GM12878 (cell line): Measurements from ENCODE around the gene PROSER2. TPM values are rescaled to one million over a fixed set of nuclear protein-coding genes. Genes with fewer than 3 reads are reported as not detected.

Source experiments
- ATAC-seq: fragments of 200-7000 bp; cut with Tn5 transposase; 3 replicates; pipeline ENCODE4 v1.9.1; 2020; ENCODE audit warnings: mild to moderate bottlenecking, moderate library complexity
- BruUV-seq: library from RNA; stranded (reverse); fragments of 400-500 nt; replicated peaks from 2 replicates; lab custom pipeline; 2021; lab: Mats Ljungman, UMichigan
- CTCF ChIA-PET: fragments of 300-600 bp; sonication (Branson Sonifier 250); formaldehyde crosslinking; extraction: SDS; loops from one replicate; lab custom pipeline; 2021; ENCODE audit warnings: inconsistent platforms; lab: Yijun Ruan, JAX
- POLR2A ChIA-PET: fragments of 350-600 bp; formaldehyde crosslinking; extraction: SDS; loops from one replicate; lab custom pipeline; 2021; ENCODE audit warnings: inconsistent platforms; lab: Charles Lee
- RAD21 ChIA-PET: fragments of 300-600 bp; sonication (Branson Sonifier 250); formaldehyde crosslinking; loops from one replicate; lab custom pipeline; 2023; ENCODE audit warnings: antibody characterized with exemption; ENCODE audit not compliant: unreplicated experiment; lab: Charles Lee
- SMC1A ChIA-PET: fragments of 300-600 bp; sonication (Branson Sonifier 250); formaldehyde crosslinking; loops from one replicate; lab custom pipeline; 2023; ENCODE audit not compliant: unreplicated experiment, uncharacterized antibody; lab: Charles Lee
- DNase-seq: peaks from one replicate; pipeline ENCODE4 v3.0.0-alpha.2; 2011; ENCODE audit warnings: low read depth, low spot score
- FAIRE-seq: peaks from 3 replicates; lab custom pipeline; 2011; peaks lifted over from hg19 to GRCh38; lab: Jason Lieb, UNC
- H2AFZ ChIP-seq: 2 replicates; pipeline ENCODE4 v1.6.0; 2011; ENCODE audit warnings: low read depth, low read length, control low read depth; ENCODE audit not compliant: control insufficient read depth
- H3K27ac ChIP-seq: 2 replicates; pipeline ENCODE4 v1.5.1; 2011; ENCODE audit warnings: control low read depth; ENCODE audit not compliant: control insufficient read depth, insufficient read depth
- H3K27me3 ChIP-seq, 2 experiments: replicated peaks in 1 of 2; 2 replicates each; pipeline versions ENCODE4 v1.6.0 to v1.6.1; 2011; ENCODE audit warnings: low read length in 1 of 2; ENCODE audit not compliant: control insufficient read depth in 2 of 2, insufficient read depth in 2 of 2
- H3K36me3 ChIP-seq, 2 experiments: 2 replicates each; pipeline ENCODE4 v1.5.1; 2011; ENCODE audit warnings: low read length in 1 of 2; ENCODE audit not compliant: control insufficient read depth in 2 of 2, insufficient read depth in 2 of 2
- H3K4me1 ChIP-seq: 2 replicates; pipeline ENCODE4 v1.6.1; 2011; ENCODE audit warnings: mild to moderate bottlenecking, low read length, moderate library complexity, mixed read lengths; ENCODE audit not compliant: control insufficient read depth, insufficient read depth
- H3K4me2 ChIP-seq: 2 replicates; pipeline ENCODE4 v1.6.0; 2011; ENCODE audit warnings: control low read depth; ENCODE audit not compliant: control insufficient read depth, insufficient read depth
- H3K4me3 ChIP-seq: fragments of 200-600 bp; sonication (generic); 2 replicates; pipeline ENCODE4 v1.5.1; 2016
- H3K79me2 ChIP-seq: 2 replicates; pipeline ENCODE4 v1.6.0; 2011; ENCODE audit warnings: low read length; ENCODE audit not compliant: control insufficient read depth, insufficient read depth
- H3K9ac ChIP-seq: 2 replicates; pipeline ENCODE4 v1.8.0; 2011; ENCODE audit warnings: low read length, control low read depth, mixed read lengths; ENCODE audit not compliant: control insufficient read depth, insufficient read depth
- H3K9me3 ChIP-seq: replicated peaks from 3 replicates; pipeline ENCODE4 v1.5.1; 2011; ENCODE audit warnings: mild to moderate bottlenecking, low read length; ENCODE audit not compliant: control insufficient read depth, insufficient read depth
- H4K20me1 ChIP-seq: 2 replicates; pipeline ENCODE4 v1.6.0; 2011; ENCODE audit not compliant: control insufficient read depth, insufficient read depth
- ASH2L ChIP-seq: fragments of 300-600, 200-600 bp; sonication (generic); IDR thresholded peaks from 2 replicates; pipeline ENCODE4 v1.6.1; 2017; ENCODE audit warnings: low read depth, mild to moderate bottlenecking, borderline replicate concordance
- EP300 ChIP-seq, 2 experiments: fragments of 150-350 bp in 1 of 2; IDR thresholded peaks; 2 replicates each; pipeline ENCODE4 v1.6.1; 2011 to 2012; ENCODE audit warnings: low read depth in 2 of 2, low read length in 2 of 2, borderline replicate concordance in 1 of 2, improper control_type of control experiment in 1 of 2, inconsistent platforms in 1 of 2; ENCODE audit not compliant: control insufficient read depth in 1 of 2
- IKZF1 ChIP-seq: fragments of 450-650 bp; conservative IDR thresholded peaks from 2 replicates; pipeline ENCODE4 v1.6.1; 2017; ENCODE audit warnings: antibody characterized with exemption, mild to moderate bottlenecking
- IKZF2 ChIP-seq, 2 experiments: fragments of 450-650 bp; IDR thresholded peaks; 2 replicates each; pipeline ENCODE4 v1.6.1; 2017; ENCODE audit warnings: mild to moderate bottlenecking in 2 of 2, moderate library complexity in 2 of 2
- MTA3 ChIP-seq: IDR thresholded peaks from 2 replicates; pipeline ENCODE4 v1.6.1; 2012; ENCODE audit warnings: low read length, inconsistent platforms, borderline replicate concordance
- NRF1 ChIP-seq: conservative IDR thresholded peaks from 2 replicates; pipeline ENCODE4 v1.6.1; 2011; ENCODE audit warnings: mild to moderate bottlenecking, low read depth, low read length, improper control_type of control experiment
- PML ChIP-seq: IDR thresholded peaks from 2 replicates; pipeline ENCODE4 v1.6.1; 2012; ENCODE audit warnings: low read length, inconsistent platforms
- RBBP5 ChIP-seq: fragments of 200-600 bp; sonication (generic); conservative IDR thresholded peaks from 2 replicates; pipeline ENCODE4 v1.6.1; 2016
- STAT1 ChIP-seq: fragments of 450-650 bp; conservative IDR thresholded peaks from 2 replicates; pipeline ENCODE4 v1.6.1; 2014; ENCODE audit warnings: antibody characterized with exemption, mild to moderate bottlenecking
- ZBED1 ChIP-seq: IDR thresholded peaks from 2 replicates; pipeline ENCODE4 v1.6.1; 2016; ENCODE audit warnings: borderline replicate concordance
- ZNF274 ChIP-seq: IDR thresholded peaks from one replicate; pipeline ENCODE4 v1.8.0; 2011; ENCODE audit not compliant: insufficient read length, insufficient read depth
- WGBS: methylation state at CpG from one replicate; pipeline ENCODE4 v1.1.6; 2016; ENCODE audit warnings: low lambda C conversion rate; ENCODE audit not compliant: insufficient replicate concordance, insufficient coverage; ENCODE audit errors: missing lambda C conversion rate; 5-methylcytosine and 5-hydroxymethylcytosine counted together
- in situ Hi-C: fragments of 300-500 bp; cut with MboI; formaldehyde crosslinking; loops from 9 replicates; pipeline ENCODE4 v1.14.3; 2018; ENCODE audit warnings: mixed read lengths
- intact Hi-C: fragments of 100-400 bp; cut with micrococcal nuclease; formaldehyde crosslinking; loops from one replicate; pipeline ENCODE4 v1.14.2; 2022; ENCODE audit not compliant: unreplicated experiment
- polyA plus RNA-seq, 11 experiments: library from polyadenylated mRNA; depleted of rRNA in 4 of 11; unstranded in 6 of 11; stranded (reverse) in 5 of 11; fragments of >200 nt; fragmentation: Nextera tagmentation in 4 of 11; fragmentation: Illumina TruSeq in 1 of 11; extraction: Ambion mirVana in 4 of 11; extraction: Trizol in 1 of 11; gene quantifications; 1 replicate in 1 of 11; 2 replicates in 10 of 11; pipeline versions ENCODE4 v1.2.1 to v1.2.3, GENCODE V29; 2011 to 2016; ENCODE audit warnings: inconsistent platforms in 2 of 11, missing spikeins in 2 of 11, low read depth in 1 of 11
- total RNA-seq, 4 experiments: library from RNA; depleted of rRNA in 3 of 4; stranded (reverse); fragments of >200 nt in 3 of 4; fragmentation: Illumina TruSeq in 1 of 4; extraction: Trizol in 1 of 4; gene quantifications; 2 replicates each; pipeline versions ENCODE4 v1.2.1 to v1.2.3, GENCODE V29; 2013 to 2021
- TF ChIP-seq, protein P1 (sequence below): IDR thresholded peaks from 2 replicates; pipeline ENCODE4 v1.6.1; 2012; ENCODE audit warnings: mild to moderate bottlenecking, low read depth, low read length
- TF ChIP-seq, protein P2 (sequence below): IDR thresholded peaks from 2 replicates; pipeline ENCODE4 v1.6.1; 2011; ENCODE audit warnings: low read depth, mild to moderate bottlenecking, low read length, moderate library complexity, borderline replicate concordance; ENCODE audit errors: extremely low read depth

The PROSER2 gene
- total and polyA plus RNA-seq, 10 of the 15 experiments (the other 5 are each of a cell fraction or from before 2014, with no cell fraction given): 0.04 to 0.25 (median 0.07) TPM; not detected in 6

DNA sequence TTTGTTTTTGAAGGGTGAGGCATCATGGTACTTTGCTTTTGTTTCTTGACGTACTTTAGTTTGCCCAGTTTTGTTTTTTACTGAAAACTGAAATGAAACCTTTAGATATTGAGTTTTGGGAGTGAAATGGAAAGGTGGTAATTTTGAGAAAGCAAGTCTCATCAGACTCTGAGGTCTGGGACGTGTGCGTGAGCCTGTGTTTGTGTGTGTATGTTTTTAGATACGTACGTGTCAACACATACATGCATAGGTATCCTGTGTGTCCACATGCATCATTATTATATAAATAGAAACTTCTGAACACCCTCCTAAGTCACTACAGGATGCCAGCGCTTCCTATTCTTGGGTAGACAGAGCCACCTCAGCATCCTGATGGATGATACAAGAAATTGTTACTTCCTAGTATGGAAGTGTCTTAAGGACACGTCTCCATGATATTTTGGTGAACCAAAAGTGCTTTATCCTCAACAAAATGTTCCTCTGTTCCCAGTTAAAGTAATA lies 47.8 kb downstream of the PROSER2 start:
- no peaks in the 10 kb centered on the region for H3K36me3 ChIP-seq
- no peak overlapping the region for H2AFZ ChIP-seq
- H3K9ac ChIP-seq: no peak overlapping the region
- no peak overlapping the region for H3K4me3 ChIP-seq
- TF ChIP-seq IKZF1 (no peak), NRF1 (no peak), EP300 (IDR thresholded peaks at IDR 0.05; ENCODE audit: borderline replicate concordance in 1 of 2, control insufficient read depth in 1 of 2, low read depth in 2 of 2, low read length in 2 of 2) (no peak), PML (no peak), IKZF2 (IDR thresholded peaks at IDR 0.05) (no peak), ZNF274 (no peak), RBBP5 (no peak), ASH2L (no peak), ZBED1 (no peak), STAT1 (no peak), MTA3 (no peak)
- TF ChIP-seq, protein P1, sequence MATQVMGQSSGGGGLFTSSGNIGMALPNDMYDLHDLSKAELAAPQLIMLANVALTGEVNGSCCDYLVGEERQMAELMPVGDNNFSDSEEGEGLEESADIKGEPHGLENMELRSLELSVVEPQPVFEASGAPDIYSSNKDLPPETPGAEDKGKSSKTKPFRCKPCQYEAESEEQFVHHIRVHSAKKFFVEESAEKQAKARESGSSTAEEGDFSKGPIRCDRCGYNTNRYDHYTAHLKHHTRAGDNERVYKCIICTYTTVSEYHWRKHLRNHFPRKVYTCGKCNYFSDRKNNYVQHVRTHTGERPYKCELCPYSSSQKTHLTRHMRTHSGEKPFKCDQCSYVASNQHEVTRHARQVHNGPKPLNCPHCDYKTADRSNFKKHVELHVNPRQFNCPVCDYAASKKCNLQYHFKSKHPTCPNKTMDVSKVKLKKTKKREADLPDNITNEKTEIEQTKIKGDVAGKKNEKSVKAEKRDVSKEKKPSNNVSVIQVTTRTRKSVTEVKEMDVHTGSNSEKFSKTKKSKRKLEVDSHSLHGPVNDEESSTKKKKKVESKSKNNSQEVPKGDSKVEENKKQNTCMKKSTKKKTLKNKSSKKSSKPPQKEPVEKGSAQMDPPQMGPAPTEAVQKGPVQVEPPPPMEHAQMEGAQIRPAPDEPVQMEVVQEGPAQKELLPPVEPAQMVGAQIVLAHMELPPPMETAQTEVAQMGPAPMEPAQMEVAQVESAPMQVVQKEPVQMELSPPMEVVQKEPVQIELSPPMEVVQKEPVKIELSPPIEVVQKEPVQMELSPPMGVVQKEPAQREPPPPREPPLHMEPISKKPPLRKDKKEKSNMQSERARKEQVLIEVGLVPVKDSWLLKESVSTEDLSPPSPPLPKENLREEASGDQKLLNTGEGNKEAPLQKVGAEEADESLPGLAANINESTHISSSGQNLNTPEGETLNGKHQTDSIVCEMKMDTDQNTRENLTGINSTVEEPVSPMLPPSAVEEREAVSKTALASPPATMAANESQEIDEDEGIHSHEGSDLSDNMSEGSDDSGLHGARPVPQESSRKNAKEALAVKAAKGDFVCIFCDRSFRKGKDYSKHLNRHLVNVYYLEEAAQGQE: no peak
- TF ChIP-seq, protein P2, sequence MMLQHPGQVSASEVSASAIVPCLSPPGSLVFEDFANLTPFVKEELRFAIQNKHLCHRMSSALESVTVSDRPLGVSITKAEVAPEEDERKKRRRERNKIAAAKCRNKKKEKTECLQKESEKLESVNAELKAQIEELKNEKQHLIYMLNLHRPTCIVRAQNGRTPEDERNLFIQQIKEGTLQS: no peak
- TF ChIP-seq, all 136 proteins: peak for 0
- SMC1A ChIA-PET: no interaction called here
- intact Hi-C loops (no loop called here), in situ Hi-C loops (no loop called here)
- RAD21 ChIA-PET: no interaction called here
- BruUV-seq: no TSS peak
- no peak for FAIRE-seq
- no peak for DNase-seq
- no peak overlapping the region for H3K4me2 ChIP-seq
- POLR2A ChIA-PET: no interaction called here
- H3K9me3 ChIP-seq: no peaks in the 10 kb centered on the region
- H3K4me1 ChIP-seq: peaks cover 4% of the 10 kb centered on the region
- H3K79me2 ChIP-seq: no peaks in the 10 kb centered on the region
- peaks cover 0 to 2% of the 10 kb centered on the region in 2 experiments; a peak in 2 of 4 replicates for H3K27me3 ChIP-seq
- CTCF ChIA-PET: no interaction called here
- peak; percentile 13; the same call in 2 of the 3 replicates for ATAC-seq
- H4K20me1 ChIP-seq: no peaks in the 10 kb centered on the region
- H3K27ac ChIP-seq: no peak overlapping the region
- 64% methylated on average over 7 of the region's 7 CpGs for WGBS
